Measurements from ENCODE around the gene NPTXR.

DNA sequence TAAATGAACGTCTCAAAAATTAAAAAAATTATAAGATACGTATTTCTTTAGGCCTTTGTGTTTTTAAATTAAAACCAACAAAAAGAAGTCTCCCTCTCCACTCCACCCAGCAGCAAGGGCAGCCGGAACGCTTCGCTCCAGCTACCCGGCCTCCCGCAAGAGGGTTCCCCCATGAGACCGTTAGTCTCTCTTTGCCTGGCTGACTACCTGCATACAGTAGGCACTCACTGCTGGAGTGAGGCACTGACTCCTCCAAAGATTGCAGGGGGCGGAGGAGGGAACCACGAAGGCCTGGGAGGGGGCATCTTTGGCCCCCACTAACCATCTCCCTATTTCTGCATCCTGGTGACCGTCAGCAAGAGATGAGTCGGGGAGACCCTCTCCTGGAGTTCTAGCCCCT, 18.1 kb upstream of the NPTXR start:
- TF ChIP-seq, protein P1, sequence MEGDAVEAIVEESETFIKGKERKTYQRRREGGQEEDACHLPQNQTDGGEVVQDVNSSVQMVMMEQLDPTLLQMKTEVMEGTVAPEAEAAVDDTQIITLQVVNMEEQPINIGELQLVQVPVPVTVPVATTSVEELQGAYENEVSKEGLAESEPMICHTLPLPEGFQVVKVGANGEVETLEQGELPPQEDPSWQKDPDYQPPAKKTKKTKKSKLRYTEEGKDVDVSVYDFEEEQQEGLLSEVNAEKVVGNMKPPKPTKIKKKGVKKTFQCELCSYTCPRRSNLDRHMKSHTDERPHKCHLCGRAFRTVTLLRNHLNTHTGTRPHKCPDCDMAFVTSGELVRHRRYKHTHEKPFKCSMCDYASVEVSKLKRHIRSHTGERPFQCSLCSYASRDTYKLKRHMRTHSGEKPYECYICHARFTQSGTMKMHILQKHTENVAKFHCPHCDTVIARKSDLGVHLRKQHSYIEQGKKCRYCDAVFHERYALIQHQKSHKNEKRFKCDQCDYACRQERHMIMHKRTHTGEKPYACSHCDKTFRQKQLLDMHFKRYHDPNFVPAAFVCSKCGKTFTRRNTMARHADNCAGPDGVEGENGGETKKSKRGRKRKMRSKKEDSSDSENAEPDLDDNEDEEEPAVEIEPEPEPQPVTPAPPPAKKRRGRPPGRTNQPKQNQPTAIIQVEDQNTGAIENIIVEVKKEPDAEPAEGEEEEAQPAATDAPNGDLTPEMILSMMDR (IDR thresholded peaks at IDR 0.05 in 8 of 11, conservative IDR thresholded peaks at IDR 0.05 in 3 of 11), result no peak
- no peak for TF ChIP-seq POLR2A (IDR thresholded peaks at IDR 0.05)

All from spleen (tissue), 7 donors.